GM18861 (cell line): ENCODE data around the gene TMEM115.

Source experiments
- ATAC-seq: cut with Tn5 transposase; IDR thresholded peaks from one replicate; pipeline ENCODE4 v1.9.1; 2021; ENCODE audit not compliant: unreplicated experiment

Gene TMEM115

GRCh38 chr3:50378024-50378423, 18.7 kb upstream of the TMEM115 start:
- ATAC-seq = no peak

GRCh38 chr3:50375258-50375931, 16.1 kb upstream of the TMEM115 start:
- ATAC-seq = no peak

GRCh38 chr3:50374363-50375257, 15.3 kb upstream of the TMEM115 start:
- ATAC-seq = no peak

GRCh38 chr3:50373146-50374051, 14.1 kb upstream of the TMEM115 start:
- no peak for ATAC-seq

GRCh38 chr3:50372349-50372748, 13.0 kb upstream of the TMEM115 start:
- ATAC-seq = no peak

- ATAC-seq = no peak
These were observed 11.9 kb upstream of the TMEM115 start for GRCh38 chr3:50371133-50371685.

GRCh38 chr3:50370594-50370993, 11.3 kb upstream of the TMEM115 start:
- ATAC-seq = no peak

GRCh38 chr3:50369012-50369670, 9.8 kb upstream of the TMEM115 start:
- ATAC-seq = no peak

- ATAC-seq = no peak
These were observed 6.5 kb upstream of the TMEM115 start for GRCh38 chr3:50365842-50366220.

- ATAC-seq = peak; percentile 70
These were observed 5.9 kb upstream of the TMEM115 start for GRCh38 chr3:50365080-50365841.

- no peak for ATAC-seq
These were observed 5.3 kb upstream of the TMEM115 start for GRCh38 chr3:50364573-50365079.

- no peak for ATAC-seq
These were observed 414 bp upstream of the TMEM115 start for GRCh38 chr3:50359760-50360110.

- ATAC-seq = no peak
These were observed 888 bp downstream of the TMEM115 start for GRCh38 chr3:50358355-50358910.

GRCh38 chr3:50357481-50357880, 1.8 kb downstream of the TMEM115 start:
- no peak for ATAC-seq

- ATAC-seq = no peak
These were observed 2.8 kb downstream of the TMEM115 start for GRCh38 chr3:50356553-50356952.

- ATAC-seq = no peak
These were observed 3.3 kb downstream of the TMEM115 start for GRCh38 chr3:50355829-50356552.

GRCh38 chr3:50354850-50355249, 4.5 kb downstream of the TMEM115 start:
- ATAC-seq = no peak

- no peak for ATAC-seq
These were observed 5.0 kb downstream of the TMEM115 start for GRCh38 chr3:50354186-50354764.
